SJSA1 (cell line): Measurements from ENCODE around the gene KCTD1. TPM values are rescaled to one million over a fixed set of nuclear protein-coding genes. Genes with fewer than 3 reads are reported as not detected.
A peak's percentile ranks its signal among the peaks of the same experiment; 100 is the strongest.

Experiments
- DNase-seq, 2 experiments: peaks; one replicate each; pipeline ENCODE4 v3.0.0-alpha.2; 2015 to 2020; ENCODE audit warnings: low spot score in 2 of 2, low read depth in 1 of 2
- H3K27ac ChIP-seq: fragments of 250-450 bp; sonication (Bioruptor Pico); 2 replicates; pipeline ENCODE4 v1.5.1; 2020; ENCODE audit warnings: mild to moderate bottlenecking, moderate library complexity
- H3K27me3 ChIP-seq: fragments of 250-450 bp; sonication (Bioruptor Pico); replicated peaks from 2 replicates; pipeline ENCODE4 v1.5.1; 2020; ENCODE audit warnings: mild to moderate bottlenecking, moderate library complexity
- H3K36me3 ChIP-seq: fragments of 250-450 bp; sonication (Bioruptor Pico); 2 replicates; pipeline ENCODE4 v1.5.1; 2020; ENCODE audit warnings: mild to moderate bottlenecking
- H3K4me1 ChIP-seq: fragments of 250-450 bp; sonication (Bioruptor Pico); replicated peaks from 2 replicates; pipeline ENCODE4 v1.6.1; 2021; ENCODE audit warnings: mild to moderate bottlenecking
- H3K4me3 ChIP-seq: fragments of 250-450 bp; sonication (Bioruptor Pico); 2 replicates; pipeline ENCODE4 v1.5.1; 2020; ENCODE audit warnings: mild to moderate bottlenecking
- H3K9me3 ChIP-seq: fragments of 250-450 bp; sonication (Bioruptor Pico); replicated peaks from 2 replicates; pipeline ENCODE4 v1.5.1; 2020; ENCODE audit warnings: mild to moderate bottlenecking
- total RNA-seq: library from RNA; depleted of rRNA; stranded (reverse); fragments of >200 nt; shearing (Covaris generic); gene quantifications from 2 replicates; pipeline ENCODE4 v1.2.3, GENCODE V29; 2014

KCTD1 gene
- total RNA-seq, 1 experiment from 2014 or later = 10.8 TPM

DNA sequence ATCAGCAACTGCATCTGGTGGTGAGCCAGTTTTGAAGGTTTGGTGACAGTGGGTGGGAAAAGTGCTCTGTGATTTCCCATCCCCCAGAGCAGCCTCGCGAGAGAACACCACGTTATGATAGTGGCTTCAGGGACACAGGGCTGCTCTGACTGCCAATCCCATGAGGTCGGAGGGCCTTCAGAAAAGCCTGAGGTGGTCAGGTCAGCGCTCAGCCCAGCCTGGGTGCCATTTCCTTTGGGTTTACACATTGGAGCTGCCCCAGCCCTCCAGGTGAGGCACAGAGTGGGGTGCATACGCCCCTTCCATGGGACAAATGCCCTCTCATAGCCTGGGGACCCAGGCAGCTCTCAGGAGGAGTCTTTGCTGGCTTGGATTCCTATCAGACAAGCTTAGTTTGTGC lies 126.8 kb downstream of the KCTD1 start:
- no peaks in the 10 kb centered on the region for H3K9me3 ChIP-seq
- no peaks in the 10 kb centered on the region for H3K36me3 ChIP-seq
- no peak overlapping the region for H3K4me3 ChIP-seq
- no peaks in the 10 kb centered on the region for H3K4me1 ChIP-seq
- H3K27me3 ChIP-seq = no peaks in the 10 kb centered on the region
- no peak overlapping the region for H3K27ac ChIP-seq
- DNase-seq = no peak

DNA sequence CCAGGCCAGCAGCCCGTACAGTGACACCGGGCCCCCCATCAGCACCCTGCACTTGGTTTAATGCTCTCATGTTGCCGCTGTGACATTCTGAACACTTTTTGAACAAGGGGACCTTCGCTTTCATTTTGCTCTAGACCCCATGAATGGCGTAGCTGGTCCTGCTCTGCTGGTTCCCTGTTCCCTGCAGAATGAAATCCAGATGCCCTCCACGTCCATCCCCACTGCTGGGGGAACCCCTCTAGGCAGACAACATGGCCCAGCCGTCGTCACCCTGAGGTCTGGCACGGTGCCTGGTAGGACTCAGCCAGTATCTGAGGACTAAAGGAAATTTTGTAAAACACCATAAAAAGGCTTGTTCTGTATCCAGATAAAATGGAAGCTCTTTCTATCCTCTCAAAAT lies 128.6 kb downstream of the KCTD1 start:
- Histone ChIP-seq H3K4me3 (no peak overlapping the region), H3K27ac (no peak overlapping the region), H3K36me3 (no peaks in the 10 kb centered on the region), H3K9me3 (no peaks in the 10 kb centered on the region), H3K4me1 (no peaks in the 10 kb centered on the region), H3K27me3 (no peaks in the 10 kb centered on the region)
- no peak for DNase-seq

DNA sequence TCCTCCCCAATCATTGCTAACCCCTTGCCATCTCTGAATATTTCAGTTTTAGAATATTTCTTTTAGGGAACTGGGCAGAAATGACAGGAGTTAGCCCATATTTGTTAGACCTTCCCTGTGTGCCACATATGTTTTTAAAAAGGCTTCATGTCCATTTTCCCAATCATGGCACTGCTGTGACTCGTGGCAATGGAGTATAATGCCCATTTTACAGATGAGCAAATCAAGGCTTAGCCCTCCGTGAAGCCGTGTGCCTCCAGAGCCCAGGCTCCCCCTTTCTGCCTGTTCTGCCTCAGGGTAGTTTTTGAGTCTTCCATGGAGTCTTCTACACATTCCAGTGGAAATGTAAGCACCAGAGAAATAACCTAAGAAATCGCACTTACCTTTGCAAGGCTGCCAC lies 130.1 kb downstream of the KCTD1 start:
- Histone ChIP-seq H3K36me3 (no peaks in the 10 kb centered on the region), H3K9me3 (no peaks in the 10 kb centered on the region), H3K27me3 (no peaks in the 10 kb centered on the region), H3K4me1 (no peaks in the 10 kb centered on the region), H3K27ac (no peak overlapping the region), H3K4me3 (no peak overlapping the region)
- DNase-seq = no peak

DNA sequence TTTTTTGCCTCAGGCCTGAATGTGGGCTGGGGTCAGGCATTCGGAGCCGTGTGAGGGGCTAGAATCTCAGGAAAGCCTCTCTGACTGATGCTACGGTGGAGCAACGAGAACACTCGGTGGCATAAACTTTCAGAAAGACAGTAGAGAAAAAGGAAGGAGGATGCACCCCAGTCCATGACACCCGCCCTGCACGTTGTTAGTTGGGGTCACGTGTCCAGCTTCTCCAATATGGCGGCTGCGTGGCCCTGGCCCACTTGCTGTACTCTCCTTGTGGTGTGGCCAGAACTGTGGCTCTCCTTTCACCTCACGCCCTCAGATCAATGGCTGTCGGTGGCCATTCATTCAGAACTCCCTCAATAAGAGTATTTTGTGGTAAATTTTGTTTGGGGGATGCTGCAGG lies 131.2 kb downstream of the KCTD1 start:
- no peak for DNase-seq
- no peaks in the 10 kb centered on the region for H3K27me3 ChIP-seq
- H3K36me3 ChIP-seq = no peaks in the 10 kb centered on the region
- H3K27ac ChIP-seq = no peak overlapping the region
- H3K9me3 ChIP-seq = no peaks in the 10 kb centered on the region
- H3K4me3 ChIP-seq = no peak overlapping the region
- H3K4me1 ChIP-seq = no peaks in the 10 kb centered on the region

DNA sequence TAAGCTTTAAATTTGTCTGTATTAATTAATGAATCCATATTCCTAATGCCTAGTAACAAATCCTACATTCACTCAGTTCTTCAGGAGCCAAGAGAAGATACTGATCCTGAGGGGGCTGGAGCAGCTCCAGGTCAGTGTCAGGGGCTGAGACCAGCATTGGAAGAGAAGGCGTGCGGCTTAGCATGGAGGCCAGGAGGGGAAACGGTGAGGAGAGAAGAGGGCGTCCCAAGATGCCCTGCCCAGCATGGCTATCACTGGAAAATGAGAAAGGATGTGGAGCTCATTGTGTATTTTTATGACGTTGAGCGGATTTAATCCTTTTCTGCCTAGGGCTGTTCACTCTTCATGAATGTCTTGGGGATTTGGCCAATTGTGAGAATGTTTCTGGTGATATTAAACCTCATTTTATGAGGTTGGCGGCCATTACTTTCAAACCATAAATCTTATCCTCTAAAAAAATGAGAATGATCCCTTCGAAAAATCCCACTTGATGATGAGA lies 131.7 kb downstream of the KCTD1 start:
- H3K27ac ChIP-seq = no peak overlapping the region
- no peaks in the 10 kb centered on the region for H3K9me3 ChIP-seq
- H3K36me3 ChIP-seq = no peaks in the 10 kb centered on the region
- no peaks in the 10 kb centered on the region for H3K27me3 ChIP-seq
- no peak overlapping the region for H3K4me3 ChIP-seq
- no peak for DNase-seq
- no peaks in the 10 kb centered on the region for H3K4me1 ChIP-seq

DNA sequence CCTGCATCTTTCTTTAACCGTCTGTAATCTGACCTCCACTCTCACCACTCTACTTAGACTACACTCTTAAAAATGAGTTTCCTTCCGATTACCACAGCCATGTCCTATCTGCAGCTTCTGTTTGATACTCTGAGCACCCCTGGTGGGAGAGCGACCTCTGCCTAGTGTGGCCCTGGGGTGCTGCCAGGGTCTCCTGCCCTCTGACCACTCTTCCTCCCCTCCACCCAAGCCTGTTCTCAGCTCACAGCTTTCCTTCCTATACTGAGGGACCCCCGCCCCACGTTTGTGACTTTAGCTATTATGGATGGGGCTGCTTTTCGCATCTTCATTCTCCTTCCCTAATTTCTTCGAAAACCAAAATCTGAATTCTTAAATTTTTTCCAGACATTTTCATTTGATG lies 132.7 kb downstream of the KCTD1 start:
- H3K4me1 ChIP-seq = no peaks in the 10 kb centered on the region
- H3K9me3 ChIP-seq = no peaks in the 10 kb centered on the region
- no peak for DNase-seq
- no peak overlapping the region for H3K4me3 ChIP-seq
- H3K27ac ChIP-seq = no peak overlapping the region
- H3K36me3 ChIP-seq = no peaks in the 10 kb centered on the region
- H3K27me3 ChIP-seq = no peaks in the 10 kb centered on the region

DNA sequence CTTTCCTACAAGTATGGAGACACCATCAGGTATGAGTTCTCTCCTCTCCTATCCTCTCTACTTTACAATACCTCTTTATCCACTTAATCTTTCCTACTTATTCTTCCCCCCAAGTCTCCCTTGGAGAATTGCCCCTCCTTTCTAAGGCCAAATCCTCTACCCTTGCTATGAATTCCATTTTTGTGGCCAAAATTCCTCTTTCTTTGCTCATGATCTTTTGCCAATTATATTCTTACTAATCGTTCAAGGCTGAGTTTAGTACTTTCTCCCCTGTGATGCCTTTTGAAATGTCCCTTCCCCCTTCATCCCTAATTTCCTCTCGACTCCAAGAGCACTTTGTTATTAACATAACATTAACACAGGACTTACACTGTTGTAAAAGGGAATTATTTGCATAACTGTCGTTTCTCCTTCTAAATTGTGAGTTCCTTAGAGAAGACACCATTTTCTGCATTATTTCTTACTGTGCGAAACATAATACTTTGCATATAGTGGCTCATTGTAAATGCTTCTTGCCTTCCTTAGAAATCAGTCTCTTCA lies 133.4 kb downstream of the KCTD1 start:
- Histone ChIP-seq H3K4me3 (no peak overlapping the region), H3K9me3 (no peaks in the 10 kb centered on the region), H3K27me3 (no peaks in the 10 kb centered on the region), H3K4me1 (no peaks in the 10 kb centered on the region), H3K36me3 (no peaks in the 10 kb centered on the region), H3K27ac (no peak overlapping the region)
- no peak for DNase-seq

DNA sequence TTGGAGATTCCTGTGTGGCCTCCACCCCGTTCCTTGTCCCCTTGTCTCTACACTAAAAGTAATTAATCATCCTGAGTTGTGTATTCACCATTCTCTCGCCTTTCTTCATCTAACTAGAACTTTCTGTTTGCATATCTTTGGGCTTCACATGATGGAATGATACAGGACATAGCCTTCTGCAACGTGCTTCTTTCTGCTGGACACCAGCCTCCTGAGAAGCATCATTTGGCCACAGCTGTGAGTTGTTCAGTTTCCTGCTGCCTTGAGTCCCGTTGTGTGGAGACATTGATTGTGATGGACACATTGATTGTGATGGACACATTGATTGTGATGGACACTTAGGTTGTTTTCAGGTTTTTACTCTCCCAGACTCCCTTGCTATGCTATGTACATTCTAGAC lies 139.3 kb downstream of the KCTD1 start:
- Histone ChIP-seq H3K36me3 (no peaks in the 10 kb centered on the region), H3K4me3 (no peak overlapping the region), H3K4me1 (no peaks in the 10 kb centered on the region), H3K27me3 (no peaks in the 10 kb centered on the region), H3K9me3 (no peaks in the 10 kb centered on the region), H3K27ac (no peak overlapping the region)
- no peak for DNase-seq

DNA sequence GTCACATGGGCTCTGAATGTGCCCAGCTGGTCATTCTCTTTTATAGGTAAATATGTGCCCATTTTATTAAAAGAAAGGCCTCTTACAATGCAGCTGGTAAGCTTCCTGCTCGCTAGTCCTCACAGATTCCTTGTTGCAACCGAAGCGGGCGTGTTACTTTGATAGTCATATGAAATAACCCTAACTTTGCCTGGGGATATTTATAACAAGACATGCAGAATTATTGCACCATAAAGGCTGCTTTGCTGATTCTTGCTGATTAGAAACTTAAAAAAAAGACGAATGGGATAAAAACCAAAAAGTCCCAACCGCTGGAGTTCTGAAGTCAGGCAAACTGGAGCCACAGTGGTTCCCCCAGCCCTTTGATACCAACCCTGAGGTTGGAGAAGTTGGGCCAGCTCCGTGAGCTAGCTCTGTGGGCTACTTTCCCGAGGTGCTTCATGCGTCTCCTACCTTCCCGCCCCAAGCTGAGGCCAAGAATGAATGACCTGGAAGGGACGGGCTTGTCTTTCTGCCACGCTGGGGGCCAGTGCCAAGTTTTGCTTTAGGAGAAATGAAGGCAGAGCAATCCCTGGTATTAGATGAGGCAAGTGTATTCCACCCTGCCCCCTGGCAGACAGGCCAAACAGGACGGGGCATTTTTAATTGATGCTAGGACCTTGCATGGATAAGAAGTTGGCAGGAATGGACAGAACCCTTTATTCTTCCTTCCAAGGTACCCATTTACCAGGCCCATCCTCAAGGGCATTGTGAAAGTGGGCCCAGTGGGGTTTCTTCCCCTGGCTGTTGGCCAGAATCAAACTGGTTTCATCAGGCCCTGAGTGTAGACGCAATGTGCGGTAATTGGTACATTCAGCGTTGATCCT lies 140.4 kb downstream of the KCTD1 start:
- no peak for DNase-seq
- Histone ChIP-seq H3K4me3 (no peak overlapping the region), H3K27ac (no peak overlapping the region), H3K9me3 (no peaks in the 10 kb centered on the region), H3K36me3 (no peaks in the 10 kb centered on the region), H3K4me1 (no peaks in the 10 kb centered on the region), H3K27me3 (no peaks in the 10 kb centered on the region; the same call in 1 of the 2 replicates)

DNA sequence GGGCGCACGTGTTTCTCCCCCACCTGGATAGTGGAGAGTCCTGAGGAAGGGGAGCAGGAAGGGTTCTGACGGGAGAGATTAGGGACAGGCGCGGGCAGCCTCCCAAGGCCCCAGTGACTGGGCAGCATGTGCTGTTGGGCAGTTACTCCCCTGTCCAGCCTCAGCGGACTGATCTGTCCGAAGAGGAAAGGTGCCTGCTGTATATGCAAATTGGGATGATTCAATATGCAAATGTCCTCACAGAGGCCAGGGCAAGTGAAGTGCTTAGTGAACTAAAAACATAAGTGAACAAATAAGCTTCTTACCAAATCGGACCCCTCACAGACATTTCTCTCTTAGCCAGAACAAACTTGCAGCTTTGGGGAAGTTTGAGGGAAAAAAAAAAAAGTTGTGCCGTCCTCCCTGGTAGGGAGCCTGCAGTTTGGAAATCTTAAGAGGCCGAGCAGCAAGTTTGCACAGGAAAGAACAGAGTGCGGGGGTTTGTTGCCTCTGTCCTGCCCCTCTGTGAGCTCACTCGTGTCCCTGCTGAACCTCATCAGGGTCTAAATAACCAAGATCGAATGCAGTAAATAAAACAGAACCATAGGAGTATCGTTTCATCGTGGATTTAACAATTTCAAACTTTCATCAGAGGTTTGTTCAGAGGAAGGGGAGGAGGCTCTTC lies 141.4 kb downstream of the KCTD1 start:
- no peaks in the 10 kb centered on the region for H3K4me1 ChIP-seq

DNA sequence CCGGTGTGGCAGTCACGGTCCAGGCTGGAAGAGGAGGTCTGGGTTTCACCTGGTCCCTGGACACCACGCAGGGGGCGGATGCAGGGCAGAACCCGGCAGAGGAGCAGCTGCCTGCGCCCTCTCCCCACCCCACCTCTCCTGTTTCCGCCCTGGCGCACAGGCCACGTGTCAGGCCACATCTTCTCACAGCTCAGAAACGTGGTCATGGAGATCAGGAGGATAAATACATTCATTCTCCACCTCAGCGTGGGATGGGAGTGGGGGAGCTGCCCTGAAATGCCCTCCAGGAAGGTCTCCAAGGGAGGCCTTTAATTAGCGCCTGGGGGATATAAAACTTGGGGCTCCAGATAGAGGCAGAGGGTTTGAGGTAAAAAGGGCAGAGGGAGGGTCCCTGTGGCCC lies 142.0 kb downstream of the KCTD1 start:
- no peak overlapping the region for H3K4me3 ChIP-seq
- no peaks in the 10 kb centered on the region for H3K36me3 ChIP-seq
- no peaks in the 10 kb centered on the region for H3K4me1 ChIP-seq
- DNase-seq = no peak
- no peaks in the 10 kb centered on the region; the same call in 1 of the 2 replicates for H3K27me3 ChIP-seq
- H3K9me3 ChIP-seq = no peaks in the 10 kb centered on the region
- H3K27ac ChIP-seq = no peak overlapping the region

More for the DNA sequence above, 141.4 kb downstream of the KCTD1 start:
- DNase-seq = no peak
- Histone ChIP-seq H3K27ac (no peak overlapping the region), H3K36me3 (no peaks in the 10 kb centered on the region), H3K9me3 (no peaks in the 10 kb centered on the region), H3K4me3 (no peak overlapping the region), H3K27me3 (no peaks in the 10 kb centered on the region; the same call in 1 of the 2 replicates)

DNA sequence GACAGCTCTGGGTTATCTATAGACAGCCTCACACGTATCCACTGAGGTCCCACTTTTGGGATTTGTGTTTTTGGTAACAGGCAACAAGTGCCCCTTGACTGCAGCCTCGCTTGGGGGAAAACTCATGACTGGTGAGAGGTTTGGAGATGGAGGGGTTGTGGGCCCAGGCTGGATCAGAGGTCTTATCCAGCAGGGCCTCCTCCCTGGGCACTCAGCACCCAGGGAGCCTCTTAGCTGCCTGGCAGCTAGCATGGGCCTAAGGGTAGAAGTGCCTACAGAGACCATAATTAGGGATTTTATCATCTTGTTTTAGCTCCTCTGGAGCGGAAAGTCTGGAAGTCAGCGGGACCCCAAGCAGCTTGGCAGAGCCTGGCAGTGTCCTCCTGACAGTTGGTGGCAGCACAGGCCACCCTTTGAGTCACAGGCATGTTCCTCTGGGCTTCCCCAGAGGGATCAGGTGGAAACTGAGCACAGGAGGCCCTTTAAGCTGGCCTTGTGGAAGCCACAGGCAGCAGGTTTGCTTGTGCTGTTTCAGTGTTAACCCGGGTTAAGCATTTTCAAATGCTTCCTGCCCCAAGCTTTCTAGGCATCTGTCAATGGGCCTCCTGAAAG lies 143.1 kb downstream of the KCTD1 start:
- DNase-seq = peak in 1 of 2 experiments; percentile 15
- no peaks in the 10 kb centered on the region for H3K9me3 ChIP-seq
- no peak overlapping the region for H3K27ac ChIP-seq
- no peaks in the 10 kb centered on the region for H3K36me3 ChIP-seq
- H3K4me3 ChIP-seq = no peak overlapping the region
- no peaks in the 10 kb centered on the region; the same call in 1 of the 2 replicates for H3K27me3 ChIP-seq
- H3K4me1 ChIP-seq = no peaks in the 10 kb centered on the region
